Transverse colon (tissue), 4 donors: ENCODE measurements around the gene SELENOK.

Experiments used
- CTCF ChIP-seq, 5 experiments: fragments of 200-600 bp in 3 of 5; fragments of 450-650 bp in 2 of 5; sonication (generic) in 3 of 5; IDR thresholded peaks; 1 replicate in 2 of 5; 2 replicates in 3 of 5; pipeline ENCODE4 v1.5.1; 2016 to 2017; ENCODE audit warnings: antibody characterized with exemption in 5 of 5, inconsistent platforms in 3 of 5, mild to moderate bottlenecking in 2 of 5, moderate library complexity in 1 of 5
- POLR2A ChIP-seq: fragments of 450-650 bp; IDR thresholded peaks from one replicate; pipeline ENCODE4 v1.6.1; 2016; ENCODE audit warnings: antibody characterized with exemption, mild to moderate bottlenecking, moderate library complexity
- POLR2AphosphoS5 ChIP-seq, 3 donors: sonication (generic); formaldehyde crosslinking; IDR thresholded peaks; one replicate each; pipeline ENCODE4 v1.6.1; 2016; ENCODE audit warnings: antibody characterized with exemption in 3 of 3

DNA sequence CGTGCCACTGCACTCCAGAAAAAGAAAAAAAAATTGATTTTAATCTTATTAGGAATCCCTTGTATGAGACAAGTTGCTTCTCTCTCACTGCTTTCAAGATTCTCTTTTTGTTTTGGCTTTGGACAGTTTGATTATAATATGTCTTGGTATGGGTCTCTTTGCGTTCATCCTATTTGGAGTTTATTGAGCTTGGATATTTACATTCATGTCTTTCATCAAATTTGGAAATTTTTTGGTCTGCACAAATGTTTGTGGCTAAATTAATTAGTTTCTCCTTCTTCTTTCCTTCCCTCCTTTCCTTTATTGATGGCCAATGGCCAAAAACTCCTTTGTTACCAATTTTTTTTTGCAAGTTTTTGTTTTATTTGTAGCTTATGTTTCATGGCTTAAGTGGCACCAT, 28.1 kb upstream of the SELENOK start:
- TF ChIP-seq CTCF (IDR thresholded peaks at IDR 0.05) = no peak
- no peak for TF ChIP-seq POLR2A
- TF ChIP-seq POLR2AphosphoS5 (IDR thresholded peaks at IDR 0.05) = no peak
